GM04503 (cell line): ENCODE data around the gene GSTM3.
"Not testable (repeated sequence)": the region's sequence is repeated elsewhere in the genome, so short reads cannot be mapped to it uniquely, and the experiment has no call there.

Experiments used
- DNase-seq: peaks from one replicate; pipeline ENCODE4 v3.0.0-alpha.2; 2012; ENCODE audit warnings: low read depth

GSTM3 gene

DNA sequence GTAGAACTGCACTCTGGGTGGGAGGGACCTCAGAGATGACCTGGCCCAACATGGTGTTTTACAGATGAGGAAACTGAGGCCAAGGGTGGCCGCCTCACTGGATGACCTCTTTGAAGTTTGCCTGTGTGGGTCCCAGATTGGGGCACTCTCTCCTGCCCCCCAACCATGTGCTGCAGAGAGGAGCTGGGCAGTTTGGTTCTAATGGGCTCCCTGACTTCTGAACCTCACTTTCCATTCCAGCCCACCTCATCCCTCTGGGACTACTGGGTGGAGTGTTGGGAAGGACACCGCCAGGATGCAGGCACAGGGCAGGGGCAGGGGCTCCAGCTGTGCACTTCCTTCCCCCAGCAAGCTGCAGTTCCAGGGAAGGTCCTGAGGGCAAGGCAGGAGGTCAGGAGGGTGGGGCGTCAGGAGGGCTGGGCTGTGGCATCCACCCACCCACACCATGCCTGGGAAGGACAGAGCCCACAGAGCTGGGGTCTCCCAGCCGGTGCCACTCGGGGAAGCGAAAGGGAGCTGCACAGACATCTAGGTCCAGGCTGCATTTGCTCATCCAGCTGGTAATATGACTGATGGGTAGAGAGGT is 33.2 kb upstream of the GSTM3 start:
- DNase-seq, result no peak

DNA sequence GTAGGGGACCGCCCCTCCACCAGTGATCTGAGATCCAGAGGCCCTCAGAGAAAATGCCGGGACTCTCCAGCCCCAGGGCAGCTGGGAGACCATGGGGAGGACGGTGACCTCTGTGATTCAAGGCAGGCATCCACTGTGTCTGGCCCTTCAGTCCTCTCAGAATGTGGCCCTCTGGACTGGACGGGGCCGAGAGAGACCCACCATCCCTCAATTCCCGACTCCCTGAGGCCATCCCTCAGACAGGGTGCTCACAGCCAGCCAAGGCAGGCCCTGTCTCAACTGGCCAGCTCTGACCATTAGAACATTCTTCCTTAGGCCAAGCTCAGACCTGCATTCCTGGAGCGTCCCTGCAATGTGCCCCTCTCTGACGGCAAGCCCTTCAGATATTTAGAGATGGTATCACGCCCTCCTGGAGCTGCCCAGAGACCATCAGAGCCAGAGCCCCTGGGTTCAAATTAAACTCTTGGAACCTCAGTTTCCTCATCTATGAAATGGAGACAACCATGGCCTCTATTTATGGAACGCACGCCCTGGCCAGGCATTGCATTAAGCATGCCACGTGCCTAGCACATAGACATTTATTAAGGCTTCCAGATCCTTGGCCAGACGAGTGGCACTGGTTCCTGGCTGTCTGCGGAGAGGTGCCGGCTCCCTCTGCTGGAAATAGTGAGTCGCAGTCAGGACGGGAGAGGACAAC is 32.5 kb upstream of the GSTM3 start:
- peak; percentile 45 for DNase-seq

DNA sequence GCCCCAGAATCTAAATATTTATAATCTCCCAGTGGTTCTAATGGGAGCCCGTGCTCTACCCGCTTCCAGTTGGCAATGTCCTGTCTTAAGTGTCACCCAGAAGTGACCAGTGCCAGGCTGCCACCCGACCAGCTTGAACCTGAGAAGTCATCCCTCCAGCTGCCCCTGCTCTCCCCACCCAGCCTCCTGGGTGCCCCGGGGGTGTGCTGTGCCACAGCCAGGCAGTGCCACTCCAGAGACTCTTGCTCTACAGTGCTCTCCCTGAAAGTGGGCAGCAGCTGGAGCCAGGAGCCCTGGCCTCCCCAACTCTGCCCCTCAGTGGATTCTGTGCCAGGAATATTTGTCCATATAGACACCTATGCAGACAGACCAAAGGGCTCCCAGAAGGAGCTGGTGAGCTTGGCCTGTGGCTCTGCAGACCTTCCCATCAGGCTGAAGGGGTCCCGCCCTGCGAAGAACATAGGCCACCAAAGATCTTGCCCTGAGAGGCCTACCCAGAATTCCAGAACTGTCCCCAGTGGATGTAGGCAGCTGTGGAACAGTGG is 31.9 kb upstream of the GSTM3 start:
- no peak for DNase-seq

DNA sequence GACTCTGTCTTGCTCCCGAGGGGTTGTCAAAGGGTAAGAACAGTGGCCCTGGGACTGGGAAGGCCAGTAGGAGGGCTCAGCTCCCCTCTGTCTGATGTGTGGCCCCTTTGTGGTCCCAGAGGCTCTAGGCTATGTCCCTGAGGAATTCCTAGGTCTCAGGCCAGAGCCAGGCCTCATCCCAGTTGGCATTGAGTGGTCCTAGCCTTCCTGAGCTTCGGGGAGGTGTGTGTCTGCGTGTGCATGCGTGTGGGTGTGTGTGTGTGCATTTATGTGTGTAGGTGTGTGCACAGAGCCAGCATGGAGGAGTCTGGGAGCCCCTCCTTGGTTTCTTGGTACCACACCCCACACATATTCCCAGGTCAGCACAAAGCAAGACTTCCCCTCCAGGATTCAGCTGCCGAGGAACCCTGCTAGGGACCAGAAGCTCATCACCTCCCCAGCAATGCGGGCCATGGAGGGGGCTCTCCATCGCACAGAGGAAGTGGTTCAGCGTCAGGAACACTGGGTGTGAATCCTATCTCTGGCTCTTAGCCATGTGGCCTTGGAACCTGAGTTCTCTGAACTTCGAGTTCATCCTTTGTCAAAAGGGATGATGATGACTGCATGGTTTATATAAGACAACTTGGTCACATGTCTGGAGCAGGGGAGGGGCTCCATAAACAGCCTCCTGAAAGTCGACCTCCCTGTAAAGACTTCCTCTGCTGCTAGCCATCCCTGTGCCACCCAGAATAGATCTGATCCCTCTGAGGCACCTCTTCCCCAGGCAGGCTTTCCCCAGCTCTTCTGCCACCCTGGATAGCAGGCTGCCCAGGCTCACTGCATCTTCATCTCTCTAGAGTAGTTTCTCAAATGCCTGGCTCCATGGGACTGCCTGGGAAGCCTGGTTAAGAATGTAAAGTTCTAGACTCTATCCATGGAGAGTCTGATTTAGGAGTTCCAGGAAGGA is 31.1 kb upstream of the GSTM3 start:
- DNase-seq, result no peak

DNA sequence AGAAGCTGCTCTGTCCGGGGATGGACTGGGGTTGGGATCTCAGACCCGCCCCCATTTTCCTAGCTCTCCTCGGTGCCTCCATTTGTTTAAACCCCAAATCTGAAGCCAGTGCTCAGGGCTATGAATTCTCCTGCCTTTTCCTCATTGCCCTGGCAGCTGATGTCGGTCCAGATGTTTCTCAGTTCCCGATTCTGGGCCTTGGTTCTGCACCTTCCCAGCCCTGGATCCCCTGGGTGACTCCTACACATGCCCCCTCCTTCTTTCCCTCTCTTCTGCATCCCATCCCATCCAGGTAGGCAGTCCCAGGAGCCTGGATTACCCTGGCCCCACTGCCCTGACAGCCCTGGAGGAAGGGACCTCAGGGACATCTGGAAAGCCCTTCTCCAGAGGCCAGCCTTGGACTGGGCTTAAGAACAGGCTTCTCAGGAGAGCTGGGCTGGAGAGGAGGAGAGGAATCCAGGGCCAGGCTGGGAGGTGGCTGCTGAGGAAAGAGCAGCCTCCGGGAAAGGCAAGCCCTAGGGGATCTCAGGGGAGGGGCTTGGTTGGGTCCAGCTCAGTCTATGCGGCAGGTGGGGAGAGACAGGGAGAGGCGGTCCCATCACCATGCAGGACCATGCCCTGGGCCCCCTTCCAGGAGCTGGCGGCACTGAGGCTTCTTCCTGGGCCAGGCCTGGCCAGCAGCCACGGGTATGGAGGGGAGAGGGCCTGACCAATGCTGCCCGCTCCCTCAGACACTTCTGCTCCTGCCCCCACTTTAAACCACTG is 29.7 kb upstream of the GSTM3 start:
- DNase-seq, result no peak

DNA sequence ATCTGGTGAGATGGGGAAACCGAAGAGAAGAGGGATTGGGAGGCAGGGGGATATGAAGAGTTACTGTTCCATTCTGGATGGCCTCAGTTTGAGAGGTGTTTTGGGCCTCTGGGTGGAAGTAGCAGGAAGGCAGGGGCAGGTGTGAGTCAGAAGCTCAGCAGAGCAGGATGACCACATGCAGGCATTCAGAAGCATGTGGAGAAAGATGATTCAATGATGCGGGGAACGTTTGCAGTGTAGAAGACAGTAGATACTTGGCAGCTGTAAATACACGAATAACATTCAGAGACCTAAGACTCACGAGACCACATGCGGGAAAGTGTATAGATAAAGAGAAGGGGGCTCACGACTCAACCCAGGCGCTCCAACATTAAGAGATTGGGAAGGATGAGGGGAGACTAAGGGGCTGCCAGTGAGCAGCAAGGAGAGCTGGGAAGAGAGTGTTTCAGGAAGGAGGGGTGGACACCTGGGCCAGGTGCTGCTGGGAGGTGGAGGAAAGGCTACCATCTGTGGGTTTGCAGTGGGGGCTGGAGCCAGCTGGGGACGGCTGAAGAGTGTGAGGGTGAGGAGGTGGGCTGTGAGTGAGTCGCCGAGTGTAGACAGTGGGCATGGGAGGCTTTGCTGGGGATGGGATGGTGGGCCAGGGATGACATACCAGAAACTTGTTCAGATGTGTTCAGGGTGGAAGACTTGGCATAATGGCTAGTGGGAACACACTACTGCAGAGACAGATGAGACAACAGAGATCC is 28.7 kb upstream of the GSTM3 start:
- DNase-seq, result no peak

DNA sequence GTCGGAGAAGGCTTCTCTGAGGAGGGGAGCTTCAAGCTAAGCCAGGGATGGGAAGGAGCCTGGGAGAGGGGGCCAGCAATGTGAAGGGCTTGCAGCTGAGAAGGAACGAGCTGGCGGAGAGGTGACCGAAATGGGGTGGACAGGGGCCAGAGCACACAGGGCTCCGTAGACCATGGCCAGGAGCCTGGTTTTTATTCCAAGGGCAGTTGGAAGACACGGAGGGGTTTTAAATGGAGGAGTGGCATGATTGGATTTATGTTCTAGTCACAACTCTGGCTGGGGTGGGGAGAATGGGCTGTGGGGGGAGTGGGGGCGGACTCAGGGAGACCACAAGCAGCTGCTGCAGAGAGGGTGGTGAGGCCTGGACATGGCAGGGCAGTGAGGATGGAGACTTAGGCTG is 28.0 kb upstream of the GSTM3 start:
- no peak for DNase-seq

DNA sequence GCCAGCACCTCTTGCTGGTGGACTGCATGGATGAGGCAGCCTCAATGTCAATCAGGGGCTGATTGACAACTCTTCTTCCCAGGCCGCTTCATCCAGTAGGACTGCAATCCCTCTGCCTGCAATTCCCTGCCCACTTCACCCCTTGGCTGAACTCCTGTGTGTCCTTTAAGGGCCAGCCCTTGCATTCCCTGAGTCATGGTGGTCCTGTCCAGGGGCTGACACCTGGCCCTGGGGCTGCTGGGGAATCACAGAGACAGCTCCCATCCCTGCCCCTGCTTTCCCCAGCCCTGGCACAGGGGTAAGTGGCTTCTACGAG is 27.5 kb upstream of the GSTM3 start:
- DNase-seq, result no peak

DNA sequence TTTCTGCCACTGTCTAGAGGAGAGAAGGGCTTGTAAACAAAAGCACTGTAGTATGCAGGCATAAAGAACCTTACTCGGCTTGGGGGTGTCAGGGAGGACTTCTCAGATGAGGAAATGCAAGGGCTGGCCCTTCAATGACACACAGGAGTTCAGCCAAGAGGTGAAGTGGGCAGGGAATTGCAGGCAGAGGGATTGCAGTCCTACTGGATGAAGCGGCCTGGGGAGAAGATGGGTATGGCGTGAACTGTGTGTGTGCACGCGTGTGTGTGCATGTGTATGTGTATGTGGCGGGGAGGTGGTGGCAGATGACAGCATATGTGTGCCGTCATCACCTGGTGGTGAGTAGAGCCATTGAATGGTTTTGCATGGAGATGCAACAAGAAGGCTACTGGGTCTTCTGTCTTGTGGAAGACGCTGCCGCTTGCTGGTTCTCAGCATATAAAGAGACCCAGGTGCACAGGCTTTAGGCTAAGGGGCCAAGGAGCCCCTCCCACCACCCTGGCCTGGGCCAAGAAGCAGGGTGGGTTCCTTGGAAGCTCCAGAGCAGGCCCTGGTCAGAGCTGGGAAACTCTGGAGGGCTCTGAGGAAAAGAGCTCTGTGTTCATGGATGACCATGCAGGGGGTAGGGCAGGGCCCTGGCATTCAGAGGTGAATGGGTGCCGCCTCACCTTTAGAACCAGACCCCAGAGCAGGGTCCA is 26.9 kb upstream of the GSTM3 start:
- DNase-seq, result no peak

DNA sequence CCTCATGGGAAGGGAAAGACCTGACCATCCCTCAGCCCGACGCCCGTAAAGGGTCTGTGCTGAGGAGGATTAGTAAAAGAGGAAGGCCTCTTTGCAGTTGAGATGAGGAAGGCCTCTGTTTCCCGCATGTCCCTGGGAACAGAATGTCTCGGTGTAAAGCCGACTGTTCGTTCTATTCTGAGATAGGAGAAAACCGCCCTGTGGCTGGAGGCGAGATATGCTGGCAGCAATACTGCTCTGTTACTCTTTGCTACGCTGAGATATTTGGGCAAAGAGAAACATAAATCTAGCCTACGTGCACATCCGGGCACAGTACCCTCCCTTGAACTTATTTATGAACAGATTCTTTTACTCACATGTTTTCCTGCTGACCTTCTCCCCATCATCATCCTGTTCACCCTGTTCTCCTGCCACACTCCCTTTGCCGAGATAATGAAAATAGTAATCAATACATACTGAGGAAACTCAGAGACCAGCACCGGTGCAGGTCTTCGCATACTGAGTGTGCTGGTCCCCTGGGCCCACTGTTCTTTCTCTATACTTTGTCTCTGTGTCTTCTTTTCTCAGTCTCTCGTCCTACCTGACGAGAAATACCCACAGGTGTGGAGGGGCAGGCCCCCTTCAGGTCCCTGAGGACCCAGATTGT is 26.3 kb upstream of the GSTM3 start:
- DNase-seq, result not testable (repeated sequence)

DNA sequence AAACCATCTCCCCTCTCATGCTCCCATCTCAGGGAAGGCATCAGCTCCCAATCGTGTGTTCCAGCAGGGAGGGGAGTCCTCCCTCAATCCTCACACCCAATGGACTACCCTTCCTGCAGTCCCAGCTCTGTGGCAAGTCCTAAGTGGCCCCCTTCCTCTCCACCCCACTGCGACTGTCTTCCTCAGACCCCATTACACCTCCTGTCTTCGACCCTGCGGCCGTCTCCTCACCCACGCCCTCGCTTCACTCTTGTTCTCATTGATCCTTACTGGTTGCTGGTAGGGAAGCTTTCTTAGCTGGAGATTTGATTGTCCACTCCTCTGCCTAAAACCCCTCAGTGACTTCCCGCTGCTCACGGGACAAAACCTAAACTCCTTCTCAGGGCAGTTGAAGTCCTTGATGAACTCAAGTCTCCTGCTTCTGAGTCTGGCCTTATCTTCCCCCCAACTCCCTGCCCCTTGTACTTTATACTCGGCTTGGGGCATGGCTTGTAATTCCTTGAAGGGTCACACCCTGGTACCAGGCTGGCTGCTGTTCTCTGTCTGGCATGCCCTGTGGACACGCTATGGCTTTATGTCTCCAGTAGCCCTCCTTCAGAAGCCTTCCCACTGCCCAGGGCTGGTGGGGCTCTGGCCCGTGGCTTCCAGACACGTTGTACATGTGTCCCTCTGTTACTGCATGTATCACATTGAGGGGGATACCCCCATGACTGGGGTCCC is 25.2 kb upstream of the GSTM3 start:
- DNase-seq, result no peak

DNA sequence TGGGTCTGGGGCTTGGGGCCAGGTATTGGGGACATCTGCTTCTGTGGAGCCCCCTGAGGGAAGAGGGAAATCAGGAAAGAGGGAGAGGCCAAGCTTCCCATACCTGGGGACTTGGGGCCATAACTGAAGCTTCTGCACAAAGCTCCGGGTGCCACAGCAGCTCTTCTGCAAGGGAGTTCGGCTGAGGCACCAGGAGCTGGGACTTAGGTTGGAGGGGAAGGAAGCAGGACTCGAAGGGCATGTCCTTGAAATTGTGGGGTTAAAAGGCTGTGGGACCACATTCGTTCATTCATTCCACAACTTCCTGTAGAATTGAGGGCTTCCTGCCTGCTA is 24.6 kb upstream of the GSTM3 start:
- DNase-seq, result no peak

DNA sequence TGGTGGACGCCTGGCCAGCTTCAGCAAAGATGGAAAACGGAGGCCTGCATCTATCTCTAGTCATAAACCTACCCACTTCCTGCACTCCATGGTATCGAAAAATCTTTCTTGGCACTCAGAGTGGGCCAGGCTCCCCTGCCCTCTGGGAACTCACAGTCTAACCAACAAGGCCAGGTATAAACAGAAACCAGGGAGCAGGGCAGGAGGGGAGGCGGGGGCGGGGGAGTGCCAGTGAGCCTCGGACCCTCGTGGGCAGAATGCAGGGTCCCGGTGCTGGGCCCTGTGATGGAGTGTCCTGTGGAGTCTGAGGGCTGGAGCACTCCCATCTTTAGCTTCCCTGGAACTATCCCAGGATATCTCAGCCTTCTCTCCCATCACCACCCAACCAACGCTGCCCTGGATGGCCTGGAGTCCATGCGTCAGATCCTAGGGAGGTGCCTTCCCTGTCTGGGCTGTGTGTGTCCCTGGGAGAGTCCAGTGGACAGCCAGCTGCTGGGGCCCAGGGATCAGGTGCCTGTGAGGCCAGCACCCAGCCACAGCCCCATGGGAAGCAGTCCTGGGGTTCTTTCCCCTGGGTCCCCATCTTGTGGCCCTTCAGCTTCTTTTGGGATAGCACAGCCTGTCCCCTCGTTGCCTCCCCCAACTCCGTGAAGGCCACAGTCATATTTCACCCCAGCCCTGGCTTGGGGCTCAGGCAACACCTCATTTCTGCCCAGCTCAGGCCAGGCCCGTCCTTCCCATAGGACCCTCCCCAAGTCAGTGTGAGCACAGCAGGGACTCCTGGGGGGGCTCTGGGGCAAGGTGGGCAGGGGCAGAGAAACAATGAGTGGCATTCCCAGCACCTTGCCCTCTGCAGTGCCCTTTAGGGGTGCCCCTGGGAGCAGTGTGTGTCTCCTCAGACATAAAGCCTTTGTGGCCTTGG is 24.0 kb upstream of the GSTM3 start:
- no peak for DNase-seq

DNA sequence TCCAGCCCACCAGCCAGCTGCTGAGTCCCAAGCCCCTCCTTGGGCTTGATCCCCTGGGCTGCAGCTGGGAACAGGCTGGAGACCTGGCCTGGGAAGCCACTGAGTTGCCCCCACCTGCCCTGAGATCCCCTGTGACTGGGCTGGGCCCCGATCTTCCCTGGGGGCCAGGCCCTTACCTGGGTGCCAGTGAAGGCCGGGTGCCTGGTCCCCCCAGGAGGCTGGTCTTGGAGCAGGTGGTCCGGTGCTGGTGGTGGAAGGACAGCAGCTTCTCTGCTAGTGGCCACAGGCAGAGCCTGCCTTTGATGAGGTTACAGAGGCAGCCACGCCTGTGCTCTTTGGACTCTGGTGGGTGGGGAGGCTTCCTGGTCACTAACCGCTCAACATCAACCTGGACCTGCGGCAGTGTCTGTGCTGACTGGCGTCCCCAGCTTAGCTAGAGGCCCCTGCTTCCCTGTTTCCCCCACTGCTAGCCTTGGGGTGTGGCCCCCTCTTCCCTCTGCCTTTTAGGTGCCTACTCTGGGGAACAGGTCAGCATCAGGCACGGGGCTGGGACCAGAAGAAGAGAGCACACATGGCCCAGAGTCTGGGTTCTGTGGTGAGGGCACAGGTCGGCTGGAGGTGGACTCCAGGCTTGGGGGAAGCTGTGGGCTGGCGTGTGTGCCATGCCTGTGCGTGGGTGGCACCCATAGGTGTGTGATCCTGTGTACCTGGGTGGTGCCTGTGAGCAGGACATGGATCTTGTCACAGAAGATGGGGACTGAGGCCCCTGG is 23.0 kb upstream of the GSTM3 start, which contains the start of gene EPS8L3:
Gene EPS8L3, minus strand, starts transcription at position 278 of the 770 bp plus-strand sequence. CDS start 2,174 bp downstream, outside the sequence.
- no peak for DNase-seq

DNA sequence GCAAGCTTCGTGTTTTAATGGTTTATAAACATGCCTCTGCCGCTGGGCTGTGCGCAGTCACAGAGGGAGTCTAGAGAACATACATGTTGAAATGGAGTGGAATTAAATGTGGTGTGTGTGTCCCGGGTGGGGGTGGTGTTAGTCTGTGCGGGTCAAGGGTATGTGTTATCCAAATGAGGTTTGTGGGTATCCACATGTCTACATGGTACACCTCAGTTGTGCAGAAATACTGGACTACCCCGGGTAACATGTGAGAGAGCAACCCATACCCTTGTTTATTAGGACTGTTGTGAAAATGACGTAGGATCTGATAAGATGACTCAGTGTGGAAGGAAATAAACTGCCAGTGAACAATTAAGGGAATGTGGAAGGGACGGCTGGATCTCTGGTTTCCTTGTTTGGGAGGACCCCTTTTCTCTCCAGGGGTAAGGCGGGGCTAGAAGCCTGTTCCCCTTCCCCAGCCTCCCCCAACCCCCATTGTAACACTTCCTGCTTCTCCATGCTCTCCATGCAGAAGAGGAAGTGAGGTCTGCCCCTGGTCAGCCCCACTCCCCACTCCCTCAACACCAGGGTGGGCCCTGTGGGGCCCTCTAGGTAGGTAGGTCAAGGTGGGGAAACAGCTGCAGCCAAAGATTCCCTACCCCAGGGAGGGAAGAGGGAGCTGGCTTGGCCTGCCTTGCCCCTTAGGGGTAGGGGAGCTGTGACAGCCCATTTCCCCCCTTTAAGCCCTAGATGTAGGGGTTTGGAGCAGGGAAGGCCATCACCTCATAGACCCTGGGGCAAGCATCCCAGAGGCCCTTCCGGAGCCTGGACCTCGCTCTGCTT is 22.2 kb upstream of the GSTM3 start:
- no peak for DNase-seq

DNA sequence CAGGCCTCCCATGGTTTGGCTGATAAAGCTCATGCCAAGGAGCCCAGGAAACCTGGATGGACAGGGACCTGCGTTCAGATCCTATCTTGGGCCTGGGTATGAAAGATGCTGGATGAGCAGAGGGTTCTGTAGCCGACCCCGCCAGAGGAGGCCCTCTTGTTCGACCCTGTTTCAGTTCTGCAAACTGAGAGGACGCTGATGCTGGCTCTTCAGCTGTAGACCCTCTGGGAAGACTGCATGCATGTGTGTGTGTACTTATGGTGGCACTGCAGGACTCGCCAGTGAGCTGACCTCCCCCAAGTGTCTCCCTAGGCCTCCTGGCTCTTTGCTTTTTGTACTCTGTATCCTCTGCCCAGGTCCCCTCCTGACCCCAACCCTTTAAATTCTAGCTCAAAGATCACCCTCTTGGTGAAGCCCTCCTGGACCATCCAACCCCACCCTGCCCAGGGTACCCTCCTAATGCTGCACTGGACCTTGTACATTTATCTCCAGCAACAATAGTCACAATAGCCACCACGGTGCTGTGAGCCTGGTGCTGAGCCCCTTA is 21.3 kb upstream of the GSTM3 start:
- DNase-seq, result no peak
